ENCODE data around the gene ZNF728.
"Not testable (repeated sequence)": the region's sequence is repeated elsewhere in the genome, so short reads cannot be mapped to it uniquely, and the experiment has no call there.

ZNF728 gene

GRCh38 chr19:22976248-22976647, 26.7 kb downstream of the ZNF728 start:
- no peak overlapping the region for H3K4me3 ChIP-seq (ENCODE audit: low read depth, low read length)
- no peak for DNase-seq (ENCODE audit: low read depth)
- TF ChIP-seq CTCF (IDR thresholded peaks at IDR 0.05; ENCODE audit: low read depth, low read length, missing control alignments) = no peak

GRCh38 chr19:22975546-22976136, 27.3 kb downstream of the ZNF728 start:
- DNase-seq (ENCODE audit: low read depth); H3K4me3 ChIP-seq (ENCODE audit: low read depth, low read length): not testable (repeated sequence)

GRCh38 chr19:22945560-22945959, 57.4 kb downstream of the ZNF728 start:
- H3K4me3 ChIP-seq (ENCODE audit: low read depth, low read length) = no peak overlapping the region
- TF ChIP-seq CTCF (IDR thresholded peaks at IDR 0.05; ENCODE audit: low read depth, low read length, missing control alignments) = no peak
- DNase-seq (ENCODE audit: low read depth) = no peak

GRCh38 chr19:22935151-22935550, 67.8 kb downstream of the ZNF728 start:
- no peak overlapping the region for H3K4me3 ChIP-seq (ENCODE audit: low read depth, low read length)
- DNase-seq (ENCODE audit: low read depth) = no peak
- TF ChIP-seq CTCF (IDR thresholded peaks at IDR 0.05; ENCODE audit: low read depth, low read length, missing control alignments) = no peak

- H3K4me3 ChIP-seq (ENCODE audit: low read depth, low read length); DNase-seq (ENCODE audit: low read depth): not testable (repeated sequence)
Observed at GRCh38 chr19:22927576-22927975, 75.4 kb downstream of the ZNF728 start.

- not testable (repeated sequence) for DNase-seq (ENCODE audit: low read depth); H3K4me3 ChIP-seq (ENCODE audit: low read depth, low read length)
Observed at GRCh38 chr19:22925181-22925580, 77.8 kb downstream of the ZNF728 start.

All from GM12864 (cell line).